SK-N-SH (cell line): Measurements from ENCODE around the gene PCED1B. TPM values are rescaled to one million over a fixed set of nuclear protein-coding genes. Genes with fewer than 3 reads are reported as not detected.
"Not testable (repeated sequence)": the region's sequence is repeated elsewhere in the genome, so short reads cannot be mapped to it uniquely, and the experiment has no call there.

ENCODE experiments used
- CTCF ChIA-PET: fragments of 300-600, 350-600 bp; formaldehyde crosslinking; extraction: SDS; loops from one replicate; lab custom pipeline; 2021; lab: Yijun Ruan, JAX
- POLR2A ChIA-PET: fragments of 350-600 bp; sonication (Branson Sonifier 250); formaldehyde crosslinking; extraction: SDS; loops from one replicate; lab custom pipeline; 2020; ENCODE audit warnings: antibody characterized with exemption, inconsistent platforms; lab: Yijun Ruan, JAX
- DNase-seq: peaks from one replicate; pipeline ENCODE4 v3.0.0; 2012
- H2AFZ ChIP-seq: fragments of 200-600 bp; sonication (generic); 2 replicates; pipeline ENCODE4 v1.8.1; 2016; ENCODE audit warnings: antibody characterized with exemption, mild to moderate bottlenecking, low read depth
- H3F3A ChIP-seq: fragments of 200-600 bp; sonication (generic); replicated peaks from 2 replicates; pipeline ENCODE3; 2016; ENCODE audit warnings: antibody characterized with exemption, mild to moderate bottlenecking; ENCODE audit not compliant: insufficient read depth
- H3K27ac ChIP-seq, 2 experiments: fragments of 200-500 bp in 1 of 2; fragments of 200-600 bp in 1 of 2; sonication (Bioruptor generic) in 1 of 2; sonication (generic), shearing (Covaris generic) in 1 of 2; 2 replicates each; pipeline versions ENCODE4 v1.5.1 to v1.6.1; 2014 to 2016; ENCODE audit warnings: low read depth in 2 of 2, inconsistent platforms in 1 of 2, low read length in 1 of 2, mild to moderate bottlenecking in 1 of 2, mixed read lengths in 1 of 2
- H3K27me3 ChIP-seq: fragments of 200-600 bp; sonication (generic), shearing (Covaris generic); 2 replicates; pipeline ENCODE4 v1.6.1; 2016; ENCODE audit warnings: mixed run types; ENCODE audit not compliant: insufficient read depth
- H3K36me3 ChIP-seq, 2 experiments: fragments of 200-500 bp in 1 of 2; fragments of 200-600 bp in 1 of 2; sonication (Bioruptor generic) in 1 of 2; sonication (generic) in 1 of 2; replicated peaks in 1 of 2; 2 replicates each; pipeline versions ENCODE3 to v1.5.1; 2014 to 2016; ENCODE audit warnings: low read length in 1 of 2, mild to moderate bottlenecking in 1 of 2; ENCODE audit not compliant: insufficient read depth in 2 of 2, control insufficient read depth in 1 of 2
- H3K4me1 ChIP-seq, 2 experiments: fragments of 200-500 bp in 1 of 2; fragments of 200-600 bp in 1 of 2; sonication (Bioruptor generic) in 1 of 2; sonication (generic), shearing (Covaris generic) in 1 of 2; 2 replicates each; pipeline versions ENCODE4 v1.5.1 to v1.6.1; 2014 to 2016; ENCODE audit warnings: low read depth in 1 of 2, low read length in 1 of 2, mixed run types in 1 of 2; ENCODE audit not compliant: insufficient read depth in 2 of 2, control insufficient read depth in 1 of 2
- H3K4me2 ChIP-seq: fragments of 200-600 bp; sonication (generic), shearing (Covaris generic); 2 replicates; pipeline ENCODE4 v1.6.1; 2017; ENCODE audit warnings: mixed run types
- H3K4me3 ChIP-seq, 2 experiments: fragments of 200-500 bp in 1 of 2; fragments of 200-600 bp in 1 of 2; sonication (Bioruptor generic) in 1 of 2; sonication (generic), shearing (Covaris generic) in 1 of 2; 2 replicates each; pipeline versions ENCODE4 v1.5.1 to v1.8.1; 2014 to 2016; ENCODE audit warnings: low read depth in 2 of 2, inconsistent platforms in 1 of 2, low read length in 1 of 2, mild to moderate bottlenecking in 1 of 2, mixed read lengths in 1 of 2, moderate library complexity in 1 of 2
- H3K79me2 ChIP-seq: fragments of 200-600 bp; sonication (generic); 2 replicates; pipeline ENCODE4 v1.8.1; 2017; ENCODE audit warnings: mild to moderate bottlenecking; ENCODE audit not compliant: insufficient read depth
- H3K9ac ChIP-seq: fragments of 200-600 bp; sonication (generic); 2 replicates; pipeline ENCODE4 v1.6.1; 2017; ENCODE audit warnings: mixed run types
- H3K9me2 ChIP-seq: fragments of 200-600 bp; sonication (generic); 2 replicates; pipeline ENCODE4 v1.6.1; 2017; ENCODE audit warnings: mixed run types
- H3K9me3 ChIP-seq: fragments of 200-600 bp; sonication (generic); 2 replicates; pipeline ENCODE4 v1.6.1; 2017; ENCODE audit warnings: mixed run types, mild to moderate bottlenecking, moderate library complexity
- H4K20me1 ChIP-seq: fragments of 200-600 bp; sonication (generic); 2 replicates; pipeline ENCODE4 v1.6.1; 2017; ENCODE audit warnings: mild to moderate bottlenecking, mixed run types; ENCODE audit not compliant: insufficient read depth
- ELF1 ChIP-seq: IDR thresholded peaks from 2 replicates; pipeline ENCODE4 v1.4.0; 2012
- EZH2phosphoT487 ChIP-seq: fragments of 200-600 bp; sonication (generic); IDR thresholded peaks from 2 replicates; pipeline ENCODE4 v1.6.1; 2017; ENCODE audit warnings: low read depth, mixed run types, mild to moderate bottlenecking, antibody characterized with exemption, moderate library complexity, borderline replicate concordance
- FOSL2 ChIP-seq: IDR thresholded peaks from 2 replicates; pipeline ENCODE4 v1.4.0; 2012; ENCODE audit warnings: low read depth, mild to moderate bottlenecking, moderate library complexity, borderline replicate concordance
- GABPA ChIP-seq: IDR thresholded peaks from 2 replicates; pipeline ENCODE4 v1.4.0; 2012; ENCODE audit warnings: low read depth, mild to moderate bottlenecking
- GATA2 ChIP-seq: sonication (generic); formaldehyde crosslinking; IDR thresholded peaks from 2 replicates; pipeline ENCODE4 v1.5.0; 2020; ENCODE audit warnings: mild to moderate bottlenecking, missing genetic modification reagents
- NFIC ChIP-seq: IDR thresholded peaks from 2 replicates; pipeline ENCODE4 v1.4.0; 2012; ENCODE audit warnings: borderline replicate concordance
- POLR2AphosphoS5 ChIP-seq: IDR thresholded peaks from 2 replicates; pipeline ENCODE4 v1.6.1; 2012; ENCODE audit warnings: low read depth, low read length
- RAD21 ChIP-seq: IDR thresholded peaks from 2 replicates; pipeline ENCODE4 v1.6.1; 2012; ENCODE audit warnings: mild to moderate bottlenecking, low read length
- SIN3A ChIP-seq: IDR thresholded peaks from 2 replicates; pipeline ENCODE4 v1.6.1; 2012; ENCODE audit warnings: low read depth, mild to moderate bottlenecking, low read length, moderate library complexity, borderline replicate concordance
- WGBS: methylation state at CpG from one replicate; pipeline ENCODE4 v1.1.6; 2017; ENCODE audit warnings: low lambda C conversion rate; 5-methylcytosine and 5-hydroxymethylcytosine counted together
- polyA plus RNA-seq, 3 experiments: library from polyadenylated mRNA; depleted of rRNA; stranded (reverse); fragments of >200 nt; gene quantifications; 2 replicates each; pipeline ENCODE4 v1.2.3, GENCODE V29; 2012
- TF ChIP-seq, protein P1 (sequence below): IDR thresholded peaks from 2 replicates; pipeline ENCODE4 v1.6.1; 2012; ENCODE audit warnings: mild to moderate bottlenecking, low read depth, low read length, moderate library complexity
- TF ChIP-seq, protein P2 (sequence below): fragments of 150-350 bp; IDR thresholded peaks from 2 replicates; pipeline ENCODE4 v1.6.1; 2017; ENCODE audit warnings: antibody characterized with exemption, low read length, low read depth, borderline replicate concordance
- TF ChIP-seq, protein P3 (sequence below): IDR thresholded peaks from 2 replicates; pipeline ENCODE4; 2012
- TF ChIP-seq, protein P4 (sequence below): IDR thresholded peaks from 2 replicates; pipeline ENCODE4 v1.4.0; 2012; ENCODE audit warnings: low read depth

PCED1B gene
- polyA plus RNA-seq, 1 of the 3 experiments (the other 2 are of a cell fraction): 0.21 TPM

DNA sequence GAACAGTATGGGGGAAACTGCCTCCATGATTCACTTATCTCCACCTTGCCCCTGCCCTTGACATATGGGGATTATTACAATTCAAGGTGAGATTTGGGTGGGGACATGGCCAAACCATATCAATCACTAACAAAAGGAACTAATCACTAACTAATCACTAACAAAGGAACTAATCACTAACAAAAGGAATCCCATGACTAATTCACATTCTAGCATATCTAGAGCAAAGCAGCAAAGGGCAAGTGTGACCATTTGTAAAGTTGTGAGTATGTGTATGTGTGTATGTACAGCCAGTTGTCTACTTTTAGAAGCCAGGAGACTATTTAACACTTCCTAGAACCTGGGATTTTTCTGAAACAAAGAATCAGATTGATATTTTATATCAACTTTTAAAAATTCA lies 30.9 kb upstream of the PCED1B start (continued):
- TF ChIP-seq, protein P1, sequence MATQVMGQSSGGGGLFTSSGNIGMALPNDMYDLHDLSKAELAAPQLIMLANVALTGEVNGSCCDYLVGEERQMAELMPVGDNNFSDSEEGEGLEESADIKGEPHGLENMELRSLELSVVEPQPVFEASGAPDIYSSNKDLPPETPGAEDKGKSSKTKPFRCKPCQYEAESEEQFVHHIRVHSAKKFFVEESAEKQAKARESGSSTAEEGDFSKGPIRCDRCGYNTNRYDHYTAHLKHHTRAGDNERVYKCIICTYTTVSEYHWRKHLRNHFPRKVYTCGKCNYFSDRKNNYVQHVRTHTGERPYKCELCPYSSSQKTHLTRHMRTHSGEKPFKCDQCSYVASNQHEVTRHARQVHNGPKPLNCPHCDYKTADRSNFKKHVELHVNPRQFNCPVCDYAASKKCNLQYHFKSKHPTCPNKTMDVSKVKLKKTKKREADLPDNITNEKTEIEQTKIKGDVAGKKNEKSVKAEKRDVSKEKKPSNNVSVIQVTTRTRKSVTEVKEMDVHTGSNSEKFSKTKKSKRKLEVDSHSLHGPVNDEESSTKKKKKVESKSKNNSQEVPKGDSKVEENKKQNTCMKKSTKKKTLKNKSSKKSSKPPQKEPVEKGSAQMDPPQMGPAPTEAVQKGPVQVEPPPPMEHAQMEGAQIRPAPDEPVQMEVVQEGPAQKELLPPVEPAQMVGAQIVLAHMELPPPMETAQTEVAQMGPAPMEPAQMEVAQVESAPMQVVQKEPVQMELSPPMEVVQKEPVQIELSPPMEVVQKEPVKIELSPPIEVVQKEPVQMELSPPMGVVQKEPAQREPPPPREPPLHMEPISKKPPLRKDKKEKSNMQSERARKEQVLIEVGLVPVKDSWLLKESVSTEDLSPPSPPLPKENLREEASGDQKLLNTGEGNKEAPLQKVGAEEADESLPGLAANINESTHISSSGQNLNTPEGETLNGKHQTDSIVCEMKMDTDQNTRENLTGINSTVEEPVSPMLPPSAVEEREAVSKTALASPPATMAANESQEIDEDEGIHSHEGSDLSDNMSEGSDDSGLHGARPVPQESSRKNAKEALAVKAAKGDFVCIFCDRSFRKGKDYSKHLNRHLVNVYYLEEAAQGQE: no peak
- TF ChIP-seq FOSL2 (no peak), GABPA (no peak)
- TF ChIP-seq, protein P2, sequence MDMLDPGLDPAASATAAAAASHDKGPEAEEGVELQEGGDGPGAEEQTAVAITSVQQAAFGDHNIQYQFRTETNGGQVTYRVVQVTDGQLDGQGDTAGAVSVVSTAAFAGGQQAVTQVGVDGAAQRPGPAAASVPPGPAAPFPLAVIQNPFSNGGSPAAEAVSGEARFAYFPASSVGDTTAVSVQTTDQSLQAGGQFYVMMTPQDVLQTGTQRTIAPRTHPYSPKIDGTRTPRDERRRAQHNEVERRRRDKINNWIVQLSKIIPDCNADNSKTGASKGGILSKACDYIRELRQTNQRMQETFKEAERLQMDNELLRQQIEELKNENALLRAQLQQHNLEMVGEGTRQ: no peak
- TF ChIP-seq, protein P3, sequence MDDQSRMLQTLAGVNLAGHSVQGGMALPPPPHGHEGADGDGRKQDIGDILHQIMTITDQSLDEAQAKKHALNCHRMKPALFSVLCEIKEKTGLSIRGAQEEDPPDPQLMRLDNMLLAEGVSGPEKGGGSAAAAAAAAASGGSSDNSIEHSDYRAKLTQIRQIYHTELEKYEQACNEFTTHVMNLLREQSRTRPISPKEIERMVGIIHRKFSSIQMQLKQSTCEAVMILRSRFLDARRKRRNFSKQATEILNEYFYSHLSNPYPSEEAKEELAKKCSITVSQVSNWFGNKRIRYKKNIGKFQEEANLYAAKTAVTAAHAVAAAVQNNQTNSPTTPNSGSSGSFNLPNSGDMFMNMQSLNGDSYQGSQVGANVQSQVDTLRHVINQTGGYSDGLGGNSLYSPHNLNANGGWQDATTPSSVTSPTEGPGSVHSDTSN: no peak

DNA sequence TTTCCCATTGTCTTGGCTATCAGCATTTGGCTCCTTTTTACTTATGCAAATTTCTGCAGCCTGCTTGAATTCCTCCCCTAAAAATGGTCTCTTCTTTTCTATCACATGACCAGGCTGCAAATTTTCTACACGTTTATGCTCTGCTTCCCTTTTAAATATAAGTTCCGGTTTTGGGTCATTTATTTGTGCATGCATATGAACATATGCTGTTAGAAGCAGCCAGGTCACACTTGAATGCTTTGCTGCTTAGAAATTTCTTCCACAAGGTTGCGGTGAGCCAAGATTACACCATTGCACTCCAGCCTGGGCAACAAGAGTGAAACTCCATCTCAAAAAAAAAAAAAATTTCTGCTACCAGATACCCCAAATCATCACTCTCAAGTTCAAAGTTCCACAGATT lies 28.1 kb upstream of the PCED1B start:
- H3K4me2 ChIP-seq, DNase-seq, H3K4me1 ChIP-seq, H3K9me3 ChIP-seq, H3K36me3 ChIP-seq, H3K79me2 ChIP-seq, H3K27me3 ChIP-seq, CTCF ChIA-PET, H3F3A ChIP-seq, H3K4me3 ChIP-seq, H3K9me2 ChIP-seq, H4K20me1 ChIP-seq, H3K27ac ChIP-seq, H3K9ac ChIP-seq, H2AFZ ChIP-seq: not testable (repeated sequence)
- POLR2A ChIA-PET: interaction anchor here (0.7 kb wide), 1 partner anchor 254 kb away, joined by 6 read pairs; no protein-coding TSS in a partner anchor
- 6% methylated on average over 3 of the region's 3 CpGs for WGBS

DNA sequence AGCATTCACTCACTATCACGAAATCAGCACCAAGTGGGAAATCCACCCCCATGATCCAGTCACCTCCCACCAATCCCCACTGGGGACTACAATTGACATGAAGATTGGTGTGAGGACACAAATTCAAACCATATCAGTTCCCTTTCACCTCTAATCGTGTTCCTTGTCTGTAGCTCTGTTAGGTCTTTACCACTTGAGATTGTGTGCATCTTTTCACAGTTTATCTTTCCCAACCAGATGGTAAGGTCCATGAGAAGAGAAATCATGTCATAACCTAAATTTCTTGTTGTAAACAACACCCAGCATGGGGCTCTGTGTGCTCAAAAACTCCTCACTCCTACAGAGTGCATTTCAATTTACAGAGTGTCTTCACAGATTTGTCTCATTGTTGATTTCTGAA lies 27.1 kb upstream of the PCED1B start:
- H3K79me2 ChIP-seq: no peaks in the 10 kb centered on the region
- H3K9me3 ChIP-seq: 0 out of 2 replicates have a peak, but pooled peaks cover 5% of the 10 kb centered on the region
- CTCF ChIA-PET: no interaction called here
- no peaks in the 10 kb centered on the region for H3K9me2 ChIP-seq
- H3K4me1 ChIP-seq: no peaks in the 10 kb centered on the region
- peaks cover 9% of the 10 kb centered on the region for H3K27me3 ChIP-seq
- no peak overlapping the region for H3K9ac ChIP-seq
- no peaks in the 10 kb centered on the region for H3F3A ChIP-seq
- no peak overlapping the region for H3K4me2 ChIP-seq
- no peaks in the 10 kb centered on the region for H3K36me3 ChIP-seq
- WGBS: 8% methylated on average over 2 of the region's 2 CpGs
- H4K20me1 ChIP-seq: no peaks in the 10 kb centered on the region
- H2AFZ ChIP-seq: no peak overlapping the region
- no peak overlapping the region for H3K27ac ChIP-seq
- H3K4me3 ChIP-seq: no peak overlapping the region
- DNase-seq: no peak
- POLR2A ChIA-PET: interaction anchor here (0.7 kb wide), 1 partner anchor 255 kb away, joined by 6 read pairs; no protein-coding TSS in a partner anchor
- TF ChIP-seq SIN3A (no peak), GATA2 (no peak), RAD21 (no peak), EZH2phosphoT487 (no peak), NFIC (no peak), FOSL2 (no peak), POLR2AphosphoS5 (no peak), ELF1 (no peak)
- TF ChIP-seq, protein P4, sequence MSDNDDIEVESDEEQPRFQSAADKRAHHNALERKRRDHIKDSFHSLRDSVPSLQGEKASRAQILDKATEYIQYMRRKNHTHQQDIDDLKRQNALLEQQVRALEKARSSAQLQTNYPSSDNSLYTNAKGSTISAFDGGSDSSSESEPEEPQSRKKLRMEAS: no peak
- TF ChIP-seq, protein P2: no peak
- TF ChIP-seq, protein P1: no peak
